NCI-H526 (cell line): ENCODE measurements around the gene PAK5.
A peak's percentile ranks its signal among the peaks of the same experiment; 100 is the strongest.

Experiments
- DNase-seq, 2 experiments: peaks; one replicate each; lab custom pipeline; 2025; lab: John Stamatoyannopoulos, UW

Gene PAK5

DNA sequence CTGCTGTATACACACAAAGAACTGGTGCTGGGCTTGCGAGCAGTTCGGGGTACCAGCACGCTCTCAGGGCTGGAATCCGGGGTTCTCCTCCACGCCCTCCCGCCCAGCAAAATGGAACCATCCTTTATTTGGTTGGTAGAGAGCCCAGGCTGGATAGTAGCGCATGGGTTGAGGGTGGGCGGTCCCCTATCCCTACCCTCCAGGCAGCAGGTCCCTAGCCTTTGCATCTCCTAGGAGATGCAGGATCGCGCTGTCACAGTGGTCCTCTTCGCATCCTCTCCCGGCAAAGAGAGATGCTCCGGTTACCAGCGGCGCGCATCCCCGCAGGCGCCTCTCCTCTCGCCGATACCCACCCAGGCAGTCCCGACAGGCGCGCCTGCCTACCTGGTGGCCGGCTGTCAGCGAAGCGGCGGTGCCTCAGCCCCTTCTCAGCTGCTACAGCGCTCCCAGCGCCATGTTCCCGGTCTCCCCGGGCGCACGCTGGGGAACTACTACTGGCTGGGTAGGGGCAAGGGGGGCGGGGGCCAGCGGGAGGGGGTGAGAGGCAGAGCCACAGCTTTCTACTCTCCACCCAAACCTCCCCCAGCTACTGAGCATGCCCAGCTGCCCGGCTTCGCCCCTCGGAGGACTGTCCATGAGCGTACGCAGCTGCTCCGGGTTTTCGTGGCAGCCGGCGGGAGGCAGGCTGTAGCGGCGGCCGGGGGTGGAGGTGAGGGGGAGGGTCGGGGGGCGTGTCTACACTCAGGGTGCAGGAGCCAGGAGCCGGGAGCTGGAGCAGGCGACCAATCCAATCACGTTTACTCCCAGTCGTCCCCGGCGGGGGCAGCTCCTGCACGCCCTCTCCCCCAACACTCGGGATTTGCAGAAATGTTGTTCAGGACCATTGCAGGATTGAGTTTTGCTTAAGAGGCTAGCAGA lies at the start of gene PAK5:
Gene PAK5 (minus strand): TSS at position 699 of the 918 bp plus-strand sequence. CDS start 194,748 bp downstream, outside the sequence.
- DNase-seq: peak; percentile 74 to 94

DNA sequence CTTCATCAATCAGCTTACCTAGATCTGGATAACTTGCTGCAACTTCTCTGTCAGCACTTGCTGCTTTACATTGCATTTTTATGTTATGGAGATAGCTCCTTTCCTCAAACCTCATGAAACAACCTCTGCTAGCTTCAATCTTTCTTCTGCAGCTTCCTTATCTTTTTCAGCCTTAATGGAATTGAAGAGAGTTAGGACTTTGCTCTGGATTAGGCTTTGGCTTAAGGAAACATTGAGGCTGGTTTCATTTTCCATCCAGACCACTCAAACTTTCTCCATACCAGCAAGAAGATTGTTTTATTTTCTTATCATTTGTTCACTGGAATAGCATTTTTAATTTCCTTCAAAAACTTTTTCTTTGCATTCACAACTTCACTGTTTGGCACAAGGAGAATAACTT lies 48.8 kb upstream of the PAK5 start:
- no peak for DNase-seq

DNA sequence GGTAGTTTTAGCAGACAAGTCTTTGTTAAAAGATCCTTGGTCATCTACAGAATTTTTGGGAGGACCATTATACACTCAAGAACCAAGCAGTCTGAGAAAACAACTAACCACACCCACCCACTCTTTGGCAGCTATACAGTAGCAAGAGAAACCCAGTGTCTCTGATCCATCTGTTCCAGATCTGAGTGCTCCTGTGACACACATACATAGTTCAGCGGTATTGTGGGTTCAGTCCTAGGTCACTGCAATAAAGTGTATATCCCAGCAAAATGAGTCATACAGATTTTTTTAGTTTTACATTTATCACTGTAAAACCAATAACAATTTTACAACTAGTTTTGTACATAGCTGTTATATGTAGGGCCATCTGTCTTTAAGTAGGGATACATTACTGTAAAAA lies 47.4 kb upstream of the PAK5 start:
- no peak for DNase-seq

DNA sequence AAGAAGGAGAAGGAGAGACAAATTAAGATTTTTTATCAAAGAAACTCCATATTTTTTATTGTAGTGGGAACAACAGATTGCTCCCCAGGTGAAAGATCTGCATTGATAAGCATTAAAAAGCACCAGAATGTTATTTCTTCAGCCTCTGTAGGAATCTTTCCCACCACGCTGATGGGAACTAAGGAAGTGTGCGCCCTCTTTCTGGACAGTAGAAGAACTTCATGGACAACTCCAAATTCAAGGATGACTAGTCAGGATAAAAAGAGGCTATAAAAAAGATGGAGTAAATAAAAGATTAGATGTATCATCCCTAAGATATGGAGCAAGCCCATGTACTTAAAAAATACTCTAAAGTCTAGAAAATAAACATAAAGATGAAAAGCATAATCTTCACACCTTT lies 45.8 kb upstream of the PAK5 start:
- no peak for DNase-seq

DNA sequence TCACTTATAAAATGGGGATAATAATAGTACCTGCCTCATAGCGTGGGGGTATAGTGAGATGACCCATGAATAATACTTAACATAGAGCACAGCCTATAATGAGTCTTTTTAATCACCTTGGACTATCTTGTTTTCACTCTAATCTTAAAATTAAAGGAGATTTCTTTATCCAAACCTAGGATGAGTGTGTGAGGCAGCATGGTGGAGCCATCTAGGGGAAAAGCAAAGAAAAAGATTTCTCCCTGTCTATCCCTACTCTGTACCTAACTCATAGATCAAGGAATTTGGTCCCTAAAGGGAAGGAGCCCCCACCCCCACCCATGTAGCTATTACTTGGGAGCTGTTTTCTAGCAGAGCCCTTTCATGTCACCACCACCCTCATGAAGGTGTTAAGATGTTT lies 45.2 kb upstream of the PAK5 start:
- no peak for DNase-seq

DNA sequence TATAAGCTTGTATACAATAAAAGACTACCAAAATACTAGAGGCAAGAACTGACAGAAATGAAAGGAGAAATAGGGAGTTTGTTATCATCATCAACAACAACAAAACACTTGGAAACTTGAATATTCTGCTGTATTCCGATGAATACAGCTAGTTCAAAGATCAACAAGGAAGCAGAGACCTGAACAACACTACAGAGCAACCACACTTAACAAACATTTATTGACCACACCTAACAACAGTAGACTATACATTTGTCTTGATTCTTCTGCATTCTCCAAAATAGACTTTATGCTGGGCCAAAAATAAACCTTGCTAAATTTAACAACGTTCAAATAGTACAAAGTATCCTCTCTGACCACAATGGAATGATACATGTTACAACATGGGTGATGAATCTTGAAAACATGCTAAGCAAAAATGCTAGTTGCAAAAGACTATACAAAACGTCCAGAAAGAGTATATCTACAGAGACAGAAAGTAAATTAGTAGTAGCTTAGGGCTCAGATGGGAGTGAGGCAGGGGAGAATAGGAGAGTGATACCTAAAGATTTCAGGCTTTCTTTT lies 39.1 kb upstream of the PAK5 start:
- DNase-seq: no peak

DNA sequence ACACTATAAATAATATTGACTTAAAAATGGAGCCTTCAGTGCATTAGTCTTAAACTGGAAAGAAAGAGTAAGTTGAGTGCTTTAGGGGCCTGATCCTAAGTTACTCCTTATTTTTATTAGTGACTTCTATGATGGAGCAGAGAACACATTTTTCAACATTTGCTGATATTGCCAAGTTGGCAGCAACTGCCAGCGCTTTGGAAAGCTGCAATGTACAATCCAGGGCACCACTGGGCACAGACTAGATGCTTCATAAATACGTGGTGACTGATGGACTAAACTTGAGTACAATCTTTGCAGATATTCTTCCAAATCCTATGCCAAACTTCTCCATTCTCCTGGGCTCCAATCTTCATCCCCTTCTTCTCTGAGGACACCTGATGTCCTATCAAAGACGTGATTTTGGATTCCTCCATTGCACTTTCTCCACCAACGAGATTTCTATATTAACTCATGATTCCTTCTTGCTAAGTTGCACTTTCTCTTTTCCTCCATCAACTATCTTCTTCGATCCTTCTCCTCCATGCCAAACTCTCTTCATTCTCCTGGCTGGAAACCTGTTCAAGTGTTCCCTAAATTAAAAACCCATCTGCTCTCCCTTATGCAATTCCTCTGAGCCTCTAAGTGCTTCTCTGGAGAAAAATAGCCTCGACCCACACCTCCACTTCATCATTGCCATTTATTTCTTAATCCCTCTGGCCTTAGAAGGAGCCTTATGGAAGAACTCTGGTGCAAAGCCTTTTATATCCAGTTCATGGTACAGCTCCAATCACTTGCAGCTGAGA lies 28.5 kb upstream of the PAK5 start:
- DNase-seq: no peak

DNA sequence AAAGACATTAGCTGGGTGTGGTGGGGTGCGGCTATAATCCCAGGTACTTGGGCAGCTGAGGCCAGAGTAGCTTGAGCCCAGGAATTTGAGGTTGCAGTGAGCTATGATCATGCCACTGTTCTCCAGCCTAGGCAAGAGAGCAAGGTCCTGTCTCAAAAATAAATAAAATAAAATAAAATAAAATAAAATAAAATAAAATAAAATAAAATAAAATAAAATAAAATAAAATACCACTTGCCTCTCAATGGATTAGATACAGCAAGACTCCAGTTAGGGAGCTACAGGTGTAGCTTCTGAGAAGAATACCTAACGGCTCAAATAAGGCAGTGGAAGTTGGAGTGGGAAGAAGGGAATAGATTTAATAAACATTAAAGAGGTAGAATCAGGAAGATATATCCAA lies 13.7 kb upstream of the PAK5 start:
- no peak for DNase-seq

DNA sequence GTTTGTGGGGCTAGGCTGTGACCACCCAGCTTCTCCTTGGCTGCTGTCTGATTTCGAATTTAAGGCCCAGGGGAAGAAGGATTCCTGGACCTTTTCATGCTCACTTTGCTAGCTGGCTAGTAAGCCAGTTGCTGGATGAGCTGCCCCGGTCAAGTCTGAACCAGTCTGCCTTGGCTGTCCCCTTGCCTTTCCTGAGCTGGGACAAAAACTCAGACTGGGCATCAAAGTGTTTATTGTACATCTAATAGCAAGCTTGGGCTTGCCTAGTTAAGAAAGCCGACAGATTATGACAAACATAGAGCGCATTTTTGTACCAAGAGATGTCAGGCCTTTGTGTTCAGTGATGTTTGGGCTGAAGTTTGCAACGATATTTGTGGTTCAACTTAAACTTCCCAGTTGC lies 750 bp upstream of the PAK5 start:
- no peak for DNase-seq

DNA sequence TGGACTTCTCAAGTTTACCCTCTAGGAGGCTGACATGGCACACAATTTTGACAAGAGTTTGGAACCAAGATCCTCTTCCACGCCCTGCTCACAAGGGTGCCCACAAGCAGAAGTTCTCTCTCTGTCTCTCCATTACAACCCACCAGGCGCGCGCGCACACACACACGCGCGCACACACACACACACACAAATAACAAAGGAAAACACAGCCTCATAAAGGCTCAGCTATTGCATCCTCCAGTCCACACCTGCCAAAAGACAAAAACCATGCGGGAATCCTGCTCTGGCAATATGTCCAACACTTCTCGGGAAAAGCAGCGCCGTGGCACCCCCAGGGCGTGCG lies 870 bp downstream of the PAK5 start:
- DNase-seq: peak; percentile 43 to 44

DNA sequence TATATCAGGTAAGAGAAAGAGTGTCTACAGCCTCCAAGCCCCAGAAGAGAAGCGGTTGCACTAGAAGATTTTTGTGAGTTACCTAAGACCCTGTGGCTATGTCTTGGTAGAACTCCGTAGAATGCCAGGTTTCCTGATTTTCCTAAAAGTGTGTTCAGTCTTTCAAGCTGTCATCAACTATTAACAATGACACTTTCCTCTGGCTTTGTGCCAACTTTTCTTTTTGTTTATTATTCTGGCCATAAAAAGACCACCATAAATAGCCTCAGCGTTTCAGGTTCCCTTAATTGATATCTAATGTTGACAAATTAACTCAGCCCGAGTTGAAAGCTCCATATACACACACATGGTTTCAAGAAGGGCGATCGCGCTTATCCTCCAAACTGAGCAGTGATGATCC lies 1.2 kb downstream of the PAK5 start:
- no peak for DNase-seq

DNA sequence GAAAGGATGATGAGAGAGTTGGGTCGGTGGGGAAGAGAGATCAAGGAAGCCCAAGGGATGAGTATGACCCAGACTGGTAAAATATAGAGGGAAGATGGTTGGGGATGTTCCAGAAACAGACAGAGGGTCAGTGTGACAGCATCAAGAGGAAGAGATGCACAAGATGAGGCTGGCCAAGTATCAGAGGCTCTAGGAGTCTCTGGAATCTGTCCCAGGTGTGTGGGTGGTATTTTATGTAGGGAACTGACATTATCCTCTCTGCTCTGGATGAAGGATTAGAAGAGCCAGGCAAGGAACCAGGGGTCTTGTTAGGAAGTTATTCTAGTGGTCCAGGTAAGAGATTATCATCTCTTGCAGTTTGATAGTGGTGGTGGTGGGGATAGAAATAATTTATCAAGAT lies 3.6 kb downstream of the PAK5 start:
- DNase-seq: no peak

DNA sequence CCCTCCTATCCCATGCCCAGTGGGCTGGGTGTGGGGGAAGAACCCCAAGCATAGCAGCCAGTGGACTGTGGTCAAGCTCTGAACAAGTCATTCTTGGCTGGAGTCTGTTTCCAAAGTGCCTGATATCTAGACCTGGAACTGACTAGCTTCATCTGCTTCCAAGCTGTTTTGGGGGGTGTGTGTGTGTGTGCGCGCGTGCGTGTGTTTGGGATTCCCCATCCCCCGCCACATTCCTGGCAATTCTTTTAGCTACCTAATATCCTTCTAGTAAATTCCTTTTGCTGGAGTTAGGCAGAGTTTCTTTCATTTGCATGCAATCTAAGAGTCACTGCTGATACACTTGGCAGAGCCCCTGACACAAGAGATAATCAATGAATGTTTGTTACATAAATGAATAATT lies 7.8 kb downstream of the PAK5 start:
- DNase-seq: no peak

DNA sequence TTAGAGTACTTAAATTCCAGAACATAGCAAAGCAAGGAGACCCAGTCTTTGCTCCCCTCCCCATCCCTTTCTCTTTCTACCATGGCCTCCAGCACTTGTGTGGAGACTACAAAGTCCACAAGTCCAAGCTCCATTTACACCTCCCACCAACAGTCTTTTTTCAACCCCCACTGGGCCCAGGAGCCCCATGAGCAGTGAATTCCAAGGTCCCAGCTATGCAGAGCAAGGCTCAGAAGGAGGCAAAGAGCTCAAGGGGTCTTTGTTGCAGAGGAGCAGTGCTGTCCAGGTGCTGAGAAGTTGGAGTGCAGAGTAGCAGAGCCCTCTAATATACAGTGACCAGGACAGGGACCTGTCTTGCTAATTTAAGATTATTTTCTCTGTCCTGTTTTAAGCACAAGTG lies 9.0 kb downstream of the PAK5 start:
- DNase-seq: no peak

DNA sequence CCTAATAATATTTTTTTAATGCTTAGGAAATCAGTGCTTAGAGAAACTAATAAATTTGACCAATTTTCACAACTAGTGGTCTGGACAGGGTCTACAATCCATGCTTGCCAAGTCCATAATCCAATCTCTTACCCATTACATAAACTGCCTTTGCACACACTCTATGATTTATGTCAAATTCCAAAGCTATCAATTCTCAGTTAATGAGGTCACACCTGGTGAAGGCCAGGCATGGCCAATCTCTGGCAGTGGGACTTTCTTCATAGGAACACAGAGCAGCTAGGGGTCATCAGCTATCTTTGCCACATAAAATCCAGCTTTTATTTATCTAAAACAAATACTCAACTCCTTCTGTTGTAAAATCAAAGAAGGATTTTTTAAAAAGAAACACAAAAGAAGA lies 21.2 kb downstream of the PAK5 start:
- no peak for DNase-seq

DNA sequence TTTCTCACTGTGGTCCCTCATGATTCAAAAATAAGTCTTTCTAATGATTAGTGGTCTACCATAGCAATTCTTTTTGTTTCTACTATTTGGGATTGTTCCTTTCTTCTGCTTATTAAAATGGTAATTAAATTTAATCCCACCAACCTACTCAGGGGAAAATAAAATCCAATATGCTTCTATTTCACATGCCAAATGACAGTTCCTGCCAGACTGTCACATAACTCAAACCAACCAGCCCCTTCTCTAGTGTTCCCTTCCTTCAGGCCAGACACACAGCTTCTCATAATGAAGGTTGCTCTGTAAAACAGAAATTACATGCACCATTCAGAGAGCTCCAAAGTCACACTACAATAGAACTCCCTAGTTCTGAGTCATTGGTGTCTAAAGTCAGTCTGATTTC lies 23.2 kb downstream of the PAK5 start:
- no peak for DNase-seq

DNA sequence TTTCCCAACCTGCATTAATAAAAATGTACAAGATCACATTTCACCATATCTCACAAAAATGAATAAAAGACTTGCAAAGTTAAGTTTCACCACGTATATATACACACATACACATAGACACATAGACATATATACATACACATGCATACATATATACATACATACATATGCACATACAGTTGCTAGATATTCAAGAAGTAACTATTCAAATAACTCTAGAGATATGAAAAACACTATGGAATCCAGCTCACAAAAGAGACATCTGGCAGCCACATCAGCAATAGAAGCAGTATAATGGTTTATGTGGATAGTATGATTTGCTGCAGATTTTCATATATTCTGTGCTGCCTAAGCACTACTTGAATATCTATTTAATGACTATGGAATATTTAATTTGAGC lies 28.1 kb downstream of the PAK5 start:
- DNase-seq: no peak

DNA sequence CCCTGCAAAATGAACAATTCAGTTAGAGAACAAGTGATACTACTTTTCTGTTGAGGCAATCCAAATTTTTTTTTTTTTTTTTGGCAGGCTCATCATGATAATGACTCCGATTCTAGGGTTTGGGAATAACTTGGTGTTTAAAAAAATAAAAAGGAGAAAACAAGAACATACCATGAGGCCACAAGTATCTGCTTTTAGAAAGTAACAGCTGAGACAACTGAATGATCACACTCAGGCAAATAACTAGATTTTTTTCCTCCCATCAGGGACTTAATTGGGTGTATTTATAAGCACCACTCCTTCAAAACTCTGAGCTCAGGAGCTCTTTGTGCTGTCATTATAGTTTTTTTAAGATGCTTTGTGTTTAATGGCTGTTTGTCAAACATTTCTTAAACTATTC lies 29.6 kb downstream of the PAK5 start:
- no peak for DNase-seq

DNA sequence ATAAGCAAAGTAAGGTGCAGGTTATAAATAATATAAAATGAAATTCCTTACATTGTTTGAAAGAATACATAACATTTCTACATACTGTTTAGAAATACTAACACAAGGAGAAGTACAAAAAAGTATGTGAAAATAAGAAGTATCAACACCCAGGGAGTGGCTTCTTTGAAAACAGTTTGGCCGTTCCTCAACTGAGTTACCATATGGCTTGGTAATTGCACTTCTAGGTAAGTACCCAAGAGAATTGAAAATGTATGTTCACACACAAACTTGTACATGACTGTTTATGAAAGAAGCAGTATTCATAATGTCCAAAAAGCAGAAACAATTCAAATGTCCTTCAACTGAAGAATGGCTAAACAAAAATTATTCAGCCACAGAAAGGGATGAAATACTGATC lies 30.7 kb downstream of the PAK5 start:
- no peak for DNase-seq

DNA sequence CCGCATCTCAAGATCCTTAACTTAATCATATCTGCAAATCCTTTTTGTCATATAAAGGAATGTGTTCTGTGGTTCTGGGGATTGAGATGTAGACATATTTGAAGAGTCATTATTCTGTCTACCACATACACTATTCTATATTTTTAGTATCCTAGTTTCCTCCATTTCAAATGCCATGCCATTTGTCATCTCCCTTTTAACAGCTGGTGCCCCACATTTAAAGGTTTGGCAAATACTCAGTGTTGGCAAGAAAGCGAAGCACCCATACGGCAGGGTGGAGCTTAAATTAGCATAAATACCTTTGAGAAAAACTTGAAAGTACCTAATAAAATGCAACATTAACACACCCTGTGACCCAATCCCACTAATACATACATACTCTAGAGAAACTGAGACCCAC lies 31.7 kb downstream of the PAK5 start:
- no peak for DNase-seq

DNA sequence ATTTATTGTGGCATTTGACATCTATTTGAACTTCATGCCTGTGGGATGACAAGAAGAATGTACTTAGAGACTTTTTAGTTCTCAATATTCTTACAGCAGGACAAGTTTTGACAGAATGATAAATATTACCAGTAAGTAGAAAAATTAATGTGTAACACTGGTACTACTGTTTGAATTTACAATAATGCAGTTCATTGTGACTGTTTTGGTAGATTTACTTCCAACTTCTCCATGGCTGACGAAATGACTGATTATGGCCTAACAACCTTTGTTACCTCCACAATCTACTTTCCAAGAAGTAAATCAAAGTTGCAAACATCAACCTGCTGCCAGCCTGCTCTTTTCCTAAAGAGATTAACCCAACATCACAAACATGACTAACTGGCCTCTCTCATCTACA lies 38.5 kb downstream of the PAK5 start:
- no peak for DNase-seq

DNA sequence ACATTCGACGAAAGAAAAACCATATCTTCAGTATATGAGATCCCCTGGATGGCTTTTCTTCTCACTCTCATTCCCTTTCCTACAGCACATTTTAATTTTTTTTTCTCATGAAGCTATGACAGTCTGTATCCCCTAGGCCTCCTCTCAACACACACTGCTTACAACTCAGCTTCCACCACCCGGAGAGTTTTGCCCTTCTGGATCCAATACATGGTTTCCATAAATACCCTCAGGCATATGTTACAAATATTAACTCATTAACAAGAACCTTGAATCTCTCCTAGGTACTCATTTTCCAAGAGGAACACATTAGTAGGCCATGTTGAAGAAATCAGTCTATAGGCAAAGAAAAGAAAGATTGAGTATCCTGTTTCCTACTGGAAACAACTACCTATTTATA lies 44.0 kb downstream of the PAK5 start:
- no peak for DNase-seq

DNA sequence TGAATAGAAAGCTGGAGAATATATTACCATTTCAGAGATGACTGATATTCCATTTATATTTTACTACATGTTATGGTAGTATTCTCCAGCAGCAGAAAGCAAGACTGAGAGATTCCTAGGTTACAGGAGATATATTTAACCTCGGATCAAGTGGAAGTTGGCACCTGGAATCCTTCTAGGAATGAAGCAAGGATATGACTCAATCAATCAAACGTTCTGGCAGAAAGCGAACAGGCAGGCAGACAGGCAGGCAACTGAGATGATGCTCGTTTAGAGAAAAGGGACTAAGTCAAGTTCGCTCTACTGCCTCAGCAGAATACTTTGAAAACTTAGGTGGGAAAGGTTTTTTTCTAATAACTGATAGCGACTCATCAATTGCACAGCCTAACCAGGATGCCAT lies 46.2 kb downstream of the PAK5 start:
- no peak for DNase-seq
